NCI-H226 (cell line): ENCODE data around the gene PPFIBP2.

Source experiments
- DNase-seq: peaks from one replicate; pipeline ENCODE4 v3.0.0-alpha.2; 2015

The PPFIBP2 gene

DNA sequence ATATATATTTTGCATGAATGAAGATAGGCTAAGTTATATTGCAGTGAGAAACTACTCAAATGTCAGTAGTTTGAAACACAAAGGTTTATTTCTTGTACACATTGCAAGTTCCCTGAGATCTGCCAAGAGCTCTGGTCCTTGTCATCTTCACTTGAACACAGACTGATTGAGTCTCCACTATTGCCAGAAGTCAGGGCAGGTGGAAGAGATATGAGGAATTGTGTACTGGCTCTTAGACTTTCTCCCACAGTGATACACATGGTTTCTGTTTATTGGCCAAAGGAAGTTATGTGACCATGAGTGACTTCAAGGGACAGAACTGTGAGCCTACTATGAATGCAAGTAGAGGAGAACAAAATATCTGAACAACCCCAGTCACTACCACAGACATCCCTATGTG, 44.2 kb downstream of the PPFIBP2 start:
- no peak for DNase-seq

DNA sequence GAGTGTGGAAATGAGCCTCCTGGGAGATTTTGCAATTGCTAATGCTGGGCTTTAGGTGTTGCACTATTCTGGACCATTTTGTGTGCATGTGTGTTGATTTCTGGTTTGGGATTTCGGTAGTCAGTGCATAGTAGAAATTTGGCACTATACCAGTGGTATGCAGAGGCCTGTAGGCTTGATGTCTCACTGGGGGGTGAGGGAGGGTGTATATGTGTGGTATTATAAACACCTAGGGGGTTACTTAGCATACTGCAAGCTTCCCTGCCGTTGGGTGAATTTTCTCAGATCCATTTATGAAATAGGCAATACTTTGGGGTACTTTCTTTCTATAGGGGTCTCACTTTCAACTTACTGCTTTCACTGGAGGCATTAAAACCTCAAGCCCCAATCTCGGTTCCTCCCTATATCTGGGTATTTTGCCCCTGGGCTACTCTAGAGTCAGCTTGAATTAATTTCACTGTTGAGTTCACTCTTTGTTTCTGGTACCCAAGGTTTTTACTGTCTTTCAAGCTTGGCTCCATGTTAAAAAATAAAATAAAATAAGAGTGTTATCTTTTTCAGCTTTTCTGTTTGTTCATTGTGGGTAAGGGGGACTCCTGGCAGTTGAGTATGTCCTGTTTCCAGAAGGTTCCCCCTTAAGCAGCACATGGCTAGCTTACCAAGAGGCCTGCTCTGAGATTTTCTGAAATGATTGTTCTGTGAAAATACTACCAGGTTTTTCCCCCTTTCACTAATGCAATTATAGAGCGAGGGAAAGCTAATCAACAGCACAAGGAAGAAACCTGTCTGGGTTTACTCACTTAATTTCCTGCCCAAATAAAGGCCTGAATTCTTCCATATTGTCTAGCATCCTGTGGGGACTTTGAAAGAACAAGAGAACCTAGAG, 45.8 kb downstream of the PPFIBP2 start:
- no peak for DNase-seq

DNA sequence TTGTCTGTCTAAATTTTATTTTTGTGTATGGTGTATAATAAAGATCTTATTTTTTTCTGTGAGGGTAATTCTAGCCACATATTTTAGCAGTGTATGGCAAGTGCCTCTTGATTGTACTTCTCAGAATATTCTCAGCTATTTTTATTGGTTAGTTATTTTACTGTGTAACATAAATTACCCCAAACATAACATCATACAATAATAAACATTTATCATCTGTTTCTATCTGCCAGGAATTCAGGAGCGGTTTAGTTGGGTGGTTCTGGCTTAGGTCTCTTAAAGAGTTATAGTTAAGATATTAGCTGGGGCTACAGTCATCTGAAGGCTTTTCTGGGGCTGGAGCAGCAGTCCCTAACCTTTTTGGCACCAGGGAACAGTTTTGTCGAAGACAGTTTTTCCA, 47.8 kb downstream of the PPFIBP2 start:
- DNase-seq = no peak

DNA sequence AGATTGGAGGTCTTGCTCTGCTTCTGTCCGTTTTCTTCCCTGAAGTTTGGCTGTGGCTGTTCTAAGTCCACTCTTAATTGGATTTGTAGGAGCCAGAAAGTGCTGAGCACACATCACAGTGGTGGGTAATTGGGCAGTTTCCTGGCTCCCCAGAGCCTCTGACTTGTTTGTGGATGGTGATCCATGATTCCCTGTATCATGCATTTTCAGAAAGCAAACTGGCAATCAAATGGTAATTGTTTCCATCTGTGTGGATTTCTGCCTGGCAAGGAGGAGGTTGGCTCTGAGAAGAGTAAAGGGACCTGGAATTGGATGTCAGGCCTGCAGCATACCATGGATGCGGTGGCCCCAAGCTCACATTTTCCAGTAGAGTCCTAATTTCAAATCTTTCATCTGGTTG, 49.5 kb downstream of the PPFIBP2 start:
- DNase-seq = no peak

DNA sequence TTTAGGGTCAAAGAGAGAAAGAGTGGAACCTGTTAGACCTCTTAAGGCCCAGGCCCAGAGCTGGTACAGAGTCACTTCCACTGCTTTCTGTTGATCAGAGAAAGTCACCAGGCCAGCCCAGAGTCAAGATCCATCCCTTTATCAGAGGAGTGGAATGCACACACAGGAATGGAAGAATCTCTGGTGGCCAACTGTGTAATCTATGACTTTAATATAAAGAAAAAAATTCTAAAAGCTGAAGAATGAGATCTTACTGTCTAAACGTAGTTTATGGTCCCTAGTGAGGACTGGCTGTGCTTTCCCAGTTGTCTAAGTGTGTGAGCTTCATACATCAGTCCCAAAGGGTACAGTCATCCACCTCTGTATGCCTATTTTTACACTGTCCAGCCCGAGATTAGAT, 51.0 kb downstream of the PPFIBP2 start:
- no peak for DNase-seq

DNA sequence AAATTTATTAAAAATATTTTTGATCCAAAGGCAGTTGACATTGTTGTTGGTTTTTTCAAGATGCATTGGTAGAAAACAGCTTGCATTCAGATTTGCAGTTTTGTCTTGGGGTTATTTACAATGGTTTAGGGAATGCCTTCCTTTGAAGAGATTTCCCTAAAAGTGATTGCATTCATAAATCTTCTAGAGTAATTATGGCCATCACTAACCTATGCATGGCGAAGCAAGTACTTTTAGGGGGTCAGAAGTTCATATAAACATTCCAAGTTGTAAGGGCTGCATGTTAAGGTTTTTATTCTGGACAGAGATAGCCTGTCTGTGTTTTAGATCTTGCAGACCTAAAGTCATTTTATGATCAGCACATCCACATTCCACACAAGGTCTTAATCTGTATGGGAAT, 53.5 kb downstream of the PPFIBP2 start:
- no peak for DNase-seq

DNA sequence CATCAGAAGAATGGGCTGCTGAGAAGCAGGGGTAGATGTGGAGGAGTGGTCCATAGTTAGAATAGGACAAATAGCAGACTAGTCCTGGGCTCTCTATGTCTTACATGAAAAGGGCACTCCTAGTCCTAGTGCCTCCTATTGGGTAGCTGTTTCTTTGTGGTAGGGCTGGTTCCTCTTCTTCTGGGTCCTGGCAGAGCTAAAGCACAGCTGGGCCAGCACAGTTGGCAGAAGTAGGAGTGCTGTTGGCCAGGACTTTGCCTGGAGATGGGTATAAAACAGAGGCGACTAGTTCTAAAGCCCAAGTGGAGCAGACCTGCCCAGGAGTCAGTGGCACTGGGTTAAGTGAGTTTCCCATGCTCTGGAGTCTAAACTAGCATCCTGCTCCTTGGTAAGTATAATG, 55.2 kb downstream of the PPFIBP2 start:
- no peak for DNase-seq

DNA sequence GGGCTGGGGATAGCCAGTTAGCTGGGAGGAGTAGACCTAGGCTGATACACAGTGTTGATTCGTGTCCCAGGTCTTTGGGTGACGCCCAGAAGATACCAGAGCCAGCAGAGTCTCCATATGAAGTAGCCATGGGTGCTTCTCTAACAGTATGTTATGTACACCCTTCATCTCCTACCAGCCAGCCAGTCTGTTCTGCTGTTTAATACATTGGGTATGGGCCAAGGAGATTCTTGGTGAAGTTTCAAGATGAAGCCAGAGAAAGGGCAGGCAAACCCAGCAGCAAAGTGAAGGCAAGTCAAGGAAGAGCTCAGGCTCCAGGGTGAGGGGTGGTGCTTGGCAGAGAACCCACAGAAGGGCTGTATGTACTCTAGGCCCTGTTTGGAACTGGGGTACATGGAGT, 56.4 kb downstream of the PPFIBP2 start:
- DNase-seq = no peak

DNA sequence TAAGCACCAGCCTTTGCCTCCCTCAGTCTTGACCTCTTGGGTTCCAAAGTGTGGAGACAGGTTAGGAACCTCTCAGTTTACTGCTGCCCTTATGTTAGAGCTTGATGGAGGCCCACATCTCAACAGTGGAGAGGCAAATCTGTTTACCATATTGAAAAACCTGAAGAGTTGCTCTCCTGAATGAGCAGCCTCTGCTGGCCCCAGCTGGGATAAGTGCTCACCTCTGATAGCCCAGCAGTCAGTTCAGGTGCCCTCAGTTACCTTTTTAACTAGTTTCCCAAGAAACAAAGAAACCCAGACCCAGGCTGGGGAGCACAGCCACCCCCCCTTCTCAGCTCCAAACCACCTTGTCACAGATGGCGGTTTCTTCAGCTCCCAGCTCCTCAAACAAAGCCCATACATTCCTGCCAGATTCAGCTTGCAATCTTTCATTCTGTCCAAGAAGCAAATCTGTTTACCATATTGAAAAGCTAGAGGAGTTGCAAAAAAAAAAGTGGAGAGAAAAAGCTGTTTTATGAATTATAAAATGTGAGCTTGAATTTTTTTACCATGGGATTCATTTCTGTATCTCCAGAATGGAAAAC, 57.2 kb downstream of the PPFIBP2 start:
- DNase-seq = no peak

DNA sequence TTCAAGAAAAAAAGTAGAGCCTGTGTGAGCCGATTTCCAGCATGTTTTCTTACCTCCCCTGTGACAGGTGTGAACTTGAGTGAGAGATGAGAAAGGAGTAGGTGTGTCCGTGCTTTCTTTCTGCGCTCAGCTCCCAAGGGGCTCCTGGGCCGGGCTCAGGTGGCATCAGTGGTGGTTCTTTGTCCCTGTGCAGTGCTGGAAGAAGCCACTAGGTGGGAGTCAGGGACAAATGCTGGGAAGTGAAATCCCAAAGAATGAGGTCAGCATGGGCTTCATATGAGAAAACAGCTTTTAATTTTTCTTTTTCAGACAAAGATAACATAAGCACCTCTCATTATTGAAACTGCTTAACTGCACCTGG, 57.8 kb downstream of the PPFIBP2 start:
- DNase-seq = no peak

DNA sequence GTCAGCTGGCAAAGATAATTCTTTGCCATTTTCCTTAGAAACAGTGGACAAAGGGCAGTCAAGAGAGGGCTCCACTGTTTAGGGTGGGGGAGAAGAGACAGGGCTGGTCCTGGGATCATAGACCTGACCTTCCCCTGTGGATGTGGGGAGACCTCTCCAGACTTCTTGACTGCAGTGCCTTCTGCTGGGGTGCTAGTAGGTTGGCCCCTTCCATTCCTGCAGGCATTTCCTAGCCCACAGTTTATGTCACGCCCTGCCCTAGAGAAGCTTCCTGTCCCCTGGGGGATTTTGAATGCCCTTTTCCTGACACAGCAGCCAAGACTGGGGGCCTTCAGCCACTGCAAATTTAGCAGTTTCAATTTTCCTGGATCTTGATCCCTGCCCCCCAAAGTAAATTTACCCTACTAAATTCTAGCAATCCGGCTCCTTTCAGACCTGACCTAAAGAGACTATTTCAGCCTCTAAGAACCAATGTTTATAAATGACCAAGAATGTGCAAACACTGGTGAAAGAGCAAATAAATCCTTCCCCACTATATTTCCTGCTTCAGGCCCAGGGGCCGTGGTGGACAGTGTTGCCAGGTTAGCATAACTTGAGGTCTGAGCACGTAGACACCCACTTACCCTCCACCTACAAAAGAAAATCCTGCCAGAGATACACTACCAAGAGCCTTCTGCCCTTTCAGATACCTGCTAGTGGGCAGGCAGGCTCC, 58.4 kb downstream of the PPFIBP2 start:
- DNase-seq = no peak

DNA sequence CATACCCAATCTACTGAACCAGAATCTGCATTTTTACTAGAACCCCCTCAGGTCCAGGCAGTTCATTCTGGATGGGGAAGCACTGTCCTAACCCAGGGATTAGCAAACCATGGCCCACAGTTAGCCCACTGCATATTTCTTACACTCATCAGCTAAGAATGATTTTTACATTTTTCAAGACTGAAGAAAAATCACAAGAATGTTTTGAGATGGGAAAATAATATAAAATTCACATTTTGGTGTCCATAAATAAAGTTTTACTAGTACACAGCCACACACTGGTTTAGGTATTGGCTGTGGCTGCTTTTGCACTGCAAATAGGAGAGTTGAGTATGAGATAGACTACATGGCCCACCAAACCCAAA, 59.4 kb downstream of the PPFIBP2 start:
- no peak for DNase-seq

DNA sequence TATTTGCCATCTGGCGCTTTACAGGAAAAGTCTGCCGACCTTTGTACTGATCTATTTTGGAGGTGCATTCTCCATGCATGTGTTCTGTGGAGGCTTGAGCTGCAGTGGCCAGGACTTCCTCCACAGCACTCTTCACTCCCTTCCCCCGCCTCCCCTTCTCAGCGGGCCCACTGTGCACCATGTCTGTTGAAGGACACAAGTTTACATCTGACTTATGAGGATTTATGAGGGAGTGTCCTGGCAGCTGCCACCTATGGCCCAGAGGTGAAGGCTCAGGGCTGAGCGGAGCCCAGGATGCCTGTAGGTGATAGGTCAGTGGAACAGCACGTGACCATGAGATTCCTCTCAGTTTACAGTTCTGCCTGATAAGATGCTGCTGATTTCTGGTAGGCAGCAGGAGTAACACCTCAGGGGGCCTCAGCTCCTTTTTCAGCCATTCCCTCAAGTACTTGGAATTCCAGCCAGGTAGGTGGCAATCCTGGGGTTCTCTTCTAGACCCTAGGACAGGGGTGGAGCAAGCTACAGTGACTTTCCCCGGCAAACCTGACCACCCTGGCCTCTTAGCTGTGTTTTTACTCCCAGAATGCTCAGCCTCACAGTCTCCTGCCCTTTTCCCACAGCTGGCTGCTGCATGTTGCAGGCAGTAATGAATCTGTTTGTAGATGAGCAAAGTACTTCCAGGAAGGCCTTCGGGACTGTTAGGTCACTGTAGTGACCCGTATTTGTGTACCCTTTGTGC, 59.9 kb downstream of the PPFIBP2 start:
- no peak for DNase-seq

DNA sequence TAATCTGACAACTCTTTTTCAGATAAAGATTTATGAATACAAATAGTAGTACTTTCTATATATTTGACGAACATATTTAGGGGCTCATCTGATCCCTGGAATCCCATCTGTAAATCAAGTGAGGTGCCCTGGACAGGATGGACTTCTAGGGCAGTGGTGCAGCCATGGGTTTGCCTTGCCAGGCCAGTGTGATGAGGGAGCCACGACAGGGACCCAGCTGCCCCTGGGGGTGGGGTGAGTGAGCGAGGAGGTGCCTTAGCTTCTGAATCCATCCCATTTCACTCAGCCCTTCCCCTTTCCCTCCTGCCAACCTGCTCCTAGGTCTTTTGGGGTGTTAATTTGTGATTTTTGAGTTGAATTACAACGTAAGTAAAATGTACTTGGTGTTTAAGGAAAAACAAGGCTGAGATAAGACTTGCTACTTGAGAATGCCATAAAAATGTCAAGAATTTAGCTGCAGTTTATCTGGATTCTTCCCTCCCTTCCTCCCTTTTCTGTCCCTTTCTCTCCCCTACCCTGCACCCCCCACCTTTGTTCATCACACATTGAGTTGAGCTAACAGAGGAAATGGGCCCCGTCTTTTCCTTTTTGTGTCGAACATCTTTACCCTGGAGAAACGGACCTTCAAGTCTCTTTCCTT, 60.8 kb downstream of the PPFIBP2 start:
- DNase-seq = peak; percentile 24

DNA sequence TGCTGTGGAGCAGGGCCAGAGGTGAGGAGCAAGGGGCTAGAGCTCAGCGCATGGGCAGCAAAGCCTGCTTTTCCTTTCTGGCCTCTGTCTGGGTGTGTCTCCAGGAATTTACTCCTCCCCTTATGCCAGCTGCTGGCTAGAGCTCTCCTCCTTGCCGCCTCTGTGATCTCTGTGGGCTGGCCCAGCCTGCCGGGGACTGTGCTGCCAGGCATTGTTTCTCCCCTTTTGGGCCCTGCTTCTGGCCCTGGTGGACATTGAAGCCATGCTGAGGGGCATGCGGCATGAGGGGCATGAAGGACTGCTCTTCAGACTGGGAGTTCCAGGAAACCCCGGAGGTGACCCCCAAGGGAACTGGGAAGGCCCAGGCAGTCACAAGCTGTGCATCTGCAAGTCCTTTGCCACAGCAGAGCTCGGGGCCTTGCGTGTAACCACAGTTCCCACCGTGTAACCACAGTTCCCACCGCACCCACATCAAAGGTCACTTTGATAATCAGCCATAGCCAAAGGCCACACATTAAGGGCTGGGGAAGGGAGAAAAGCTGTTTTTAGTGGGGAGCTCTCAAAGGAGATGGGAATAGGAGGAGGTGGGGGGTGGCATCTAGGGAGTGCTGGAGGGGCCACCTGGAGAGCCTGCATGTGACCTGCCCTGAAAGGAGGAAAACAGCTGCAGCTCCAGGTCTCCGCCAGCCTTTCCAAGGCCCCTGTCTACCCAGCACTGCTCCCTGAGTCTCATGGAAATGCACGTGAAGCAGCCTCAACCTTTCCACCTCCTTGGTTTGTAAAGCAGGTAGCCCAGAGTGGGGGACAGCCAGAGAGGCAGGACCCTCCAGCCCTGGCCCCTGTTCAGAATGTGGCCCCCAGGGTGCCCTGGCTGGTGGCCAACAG, 62.3 kb downstream of the PPFIBP2 start:
- DNase-seq = peak; percentile 47

DNA sequence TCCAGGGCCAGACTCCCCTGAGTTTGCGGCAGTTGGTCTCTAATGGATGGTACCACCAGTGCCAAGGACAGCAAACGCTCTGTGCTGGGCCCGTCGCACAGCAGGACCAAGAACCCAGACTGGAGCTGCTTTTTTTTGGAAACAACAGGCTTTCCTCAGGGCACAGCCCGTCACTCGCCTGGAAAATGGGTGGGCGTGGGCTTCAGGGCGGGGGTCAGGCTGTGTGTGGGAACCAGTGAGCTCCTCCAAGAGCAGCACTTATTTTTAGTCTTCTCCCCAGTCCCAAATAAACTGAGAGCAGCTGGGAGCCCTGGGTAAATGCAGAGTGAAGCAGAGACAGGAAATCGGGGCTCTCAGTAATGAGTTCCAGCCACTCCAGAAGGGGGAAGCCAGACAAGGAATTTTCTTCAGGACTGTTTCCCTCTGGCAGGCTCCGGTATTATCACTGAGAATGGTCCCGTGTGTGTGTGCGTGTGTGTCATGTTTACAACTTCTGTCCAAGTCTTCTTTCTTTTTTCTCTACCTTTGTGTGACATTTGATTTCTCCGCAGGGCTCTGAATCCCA, 63.0 kb downstream of the PPFIBP2 start:
- DNase-seq = no peak

DNA sequence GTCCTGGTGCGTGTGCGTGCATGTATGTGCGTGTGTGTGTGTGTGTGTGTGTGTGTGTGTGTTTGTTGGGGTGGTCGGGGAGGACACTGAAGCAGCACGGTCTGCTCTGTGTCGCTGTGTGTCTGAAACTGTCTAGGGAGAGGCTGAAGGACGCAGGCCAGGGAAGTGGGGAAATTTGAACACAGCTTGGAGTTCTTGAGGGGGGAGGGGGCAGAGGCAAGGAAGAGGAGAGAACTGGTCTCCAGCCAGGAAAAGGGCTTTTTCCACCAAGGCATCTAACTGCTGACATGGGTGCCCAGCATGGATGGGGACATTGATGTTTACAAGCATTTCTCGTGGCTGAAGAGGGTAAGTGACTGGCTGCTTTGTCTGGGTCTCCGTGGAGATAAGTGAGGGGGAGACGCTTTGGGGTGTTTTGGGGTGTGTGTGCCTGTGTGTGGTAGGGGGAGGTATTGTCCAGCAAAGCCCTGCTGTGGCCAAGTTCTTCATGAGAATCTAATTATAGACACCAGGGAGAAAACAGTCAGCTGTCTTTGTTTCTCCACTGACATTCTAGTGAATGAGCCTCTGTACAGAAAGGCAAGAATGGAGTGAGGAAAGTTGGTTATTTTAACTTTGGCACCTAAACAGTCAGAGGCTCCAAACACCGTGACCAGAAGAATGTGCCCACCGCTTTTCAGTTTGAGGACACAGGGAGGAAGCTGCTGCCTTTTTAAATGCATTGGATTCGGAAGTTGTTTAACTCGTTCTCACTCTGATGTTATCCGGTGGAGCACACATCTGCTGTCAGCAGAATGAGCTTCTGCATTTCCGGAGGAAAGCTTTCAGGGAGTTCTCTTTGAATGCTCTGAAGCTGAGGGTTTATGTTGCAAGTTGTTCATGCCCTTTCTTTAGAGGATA, 63.7 kb downstream of the PPFIBP2 start:
- DNase-seq = no peak

DNA sequence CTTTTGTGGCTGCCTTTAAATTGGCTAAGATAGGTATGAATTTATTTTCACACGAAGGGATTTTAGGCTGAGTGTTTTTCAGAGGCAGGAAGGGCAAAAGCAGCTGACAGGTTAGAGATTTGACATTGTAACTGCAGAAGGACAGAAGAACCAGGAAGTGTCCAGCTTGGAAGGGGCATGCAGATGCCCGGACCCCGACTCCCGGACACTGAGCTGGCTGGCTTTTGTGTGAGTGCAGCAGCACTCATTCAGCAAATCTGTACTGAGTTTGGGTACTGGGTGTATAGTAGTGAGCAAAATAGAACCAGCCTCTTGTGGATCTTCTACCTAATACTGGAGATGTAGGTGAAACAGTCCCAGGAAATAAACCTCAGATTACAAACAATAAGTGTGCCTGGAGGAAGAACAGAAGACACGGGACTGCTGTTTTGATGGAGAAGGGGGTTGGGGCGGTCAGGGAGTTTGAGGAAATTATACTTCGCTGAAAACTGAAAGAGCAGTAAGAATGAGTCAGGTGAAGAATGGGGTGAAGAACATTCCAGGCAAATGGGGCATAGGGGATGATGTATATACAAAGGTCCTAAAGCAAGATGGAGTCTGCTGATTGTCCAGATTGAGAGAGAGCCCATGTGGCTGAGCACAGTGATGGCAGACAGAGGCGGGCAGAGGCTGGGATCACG, 64.6 kb downstream of the PPFIBP2 start:
- DNase-seq = no peak

DNA sequence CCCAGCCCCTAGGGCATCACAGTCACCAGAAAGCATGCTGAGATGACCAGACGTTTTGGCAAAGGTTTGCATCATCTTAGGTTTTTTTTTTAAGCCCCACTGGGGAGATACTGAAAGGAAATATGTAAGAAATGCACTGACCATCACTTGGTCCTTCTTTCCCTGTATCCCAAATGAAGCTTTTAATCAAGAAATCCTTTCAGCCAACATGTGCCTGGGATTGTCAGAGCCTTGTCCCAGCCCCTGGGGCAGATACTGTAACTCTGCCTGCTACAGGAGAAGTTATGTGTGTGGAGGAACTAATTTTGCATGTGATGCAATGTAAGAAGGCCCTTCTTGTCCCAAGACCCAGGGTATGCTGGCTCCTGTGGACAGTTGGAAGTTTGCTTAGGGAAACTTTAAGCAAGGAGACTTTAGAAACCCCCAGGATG, 65.6 kb downstream of the PPFIBP2 start:
- peak; percentile 23 for DNase-seq
